GM12878 (cell line): ENCODE data around the gene MMP20. TPM values are rescaled to one million over a fixed set of nuclear protein-coding genes. Genes with fewer than 3 reads are reported as not detected.
A peak's percentile ranks its signal among the peaks of the same experiment; 100 is the strongest.

Experiments used
- ATAC-seq: fragments of 200-7000 bp; cut with Tn5 transposase; 3 replicates; pipeline ENCODE4 v1.9.1; 2020; ENCODE audit warnings: mild to moderate bottlenecking, moderate library complexity
- BruUV-seq: library from RNA; stranded (reverse); fragments of 400-500 nt; replicated peaks from 2 replicates; lab custom pipeline; 2021; lab: Mats Ljungman, UMichigan
- CTCF ChIA-PET: fragments of 300-600 bp; sonication (Branson Sonifier 250); formaldehyde crosslinking; extraction: SDS; loops from one replicate; lab custom pipeline; 2021; ENCODE audit warnings: inconsistent platforms; lab: Yijun Ruan, JAX
- POLR2A ChIA-PET: fragments of 350-600 bp; formaldehyde crosslinking; extraction: SDS; loops from one replicate; lab custom pipeline; 2021; ENCODE audit warnings: inconsistent platforms; lab: Charles Lee
- RAD21 ChIA-PET: fragments of 300-600 bp; sonication (Branson Sonifier 250); formaldehyde crosslinking; loops from one replicate; lab custom pipeline; 2023; ENCODE audit warnings: antibody characterized with exemption; ENCODE audit not compliant: unreplicated experiment; lab: Charles Lee
- SMC1A ChIA-PET: fragments of 300-600 bp; sonication (Branson Sonifier 250); formaldehyde crosslinking; loops from one replicate; lab custom pipeline; 2023; ENCODE audit not compliant: unreplicated experiment, uncharacterized antibody; lab: Charles Lee
- DNase-seq: peaks from one replicate; pipeline ENCODE4 v3.0.0-alpha.2; 2011; ENCODE audit warnings: low read depth, low spot score
- FAIRE-seq: peaks from 3 replicates; lab custom pipeline; 2011; peaks lifted over from hg19 to GRCh38; lab: Jason Lieb, UNC
- H2AFZ ChIP-seq: 2 replicates; pipeline ENCODE4 v1.6.0; 2011; ENCODE audit warnings: low read depth, low read length, control low read depth; ENCODE audit not compliant: control insufficient read depth
- H3K27ac ChIP-seq: 2 replicates; pipeline ENCODE4 v1.5.1; 2011; ENCODE audit warnings: control low read depth; ENCODE audit not compliant: control insufficient read depth, insufficient read depth
- H3K27me3 ChIP-seq, 2 experiments: replicated peaks in 1 of 2; 2 replicates each; pipeline versions ENCODE4 v1.6.0 to v1.6.1; 2011; ENCODE audit warnings: low read length in 1 of 2; ENCODE audit not compliant: control insufficient read depth in 2 of 2, insufficient read depth in 2 of 2
- H3K36me3 ChIP-seq, 2 experiments: 2 replicates each; pipeline ENCODE4 v1.5.1; 2011; ENCODE audit warnings: low read length in 1 of 2; ENCODE audit not compliant: control insufficient read depth in 2 of 2, insufficient read depth in 2 of 2
- H3K4me1 ChIP-seq: 2 replicates; pipeline ENCODE4 v1.6.1; 2011; ENCODE audit warnings: mild to moderate bottlenecking, low read length, moderate library complexity, mixed read lengths; ENCODE audit not compliant: control insufficient read depth, insufficient read depth
- H3K4me2 ChIP-seq: 2 replicates; pipeline ENCODE4 v1.6.0; 2011; ENCODE audit warnings: control low read depth; ENCODE audit not compliant: control insufficient read depth, insufficient read depth
- H3K4me3 ChIP-seq: fragments of 200-600 bp; sonication (generic); 2 replicates; pipeline ENCODE4 v1.5.1; 2016
- H3K79me2 ChIP-seq: 2 replicates; pipeline ENCODE4 v1.6.0; 2011; ENCODE audit warnings: low read length; ENCODE audit not compliant: control insufficient read depth, insufficient read depth
- H3K9ac ChIP-seq: 2 replicates; pipeline ENCODE4 v1.8.0; 2011; ENCODE audit warnings: low read length, control low read depth, mixed read lengths; ENCODE audit not compliant: control insufficient read depth, insufficient read depth
- H3K9me3 ChIP-seq: replicated peaks from 3 replicates; pipeline ENCODE4 v1.5.1; 2011; ENCODE audit warnings: mild to moderate bottlenecking, low read length; ENCODE audit not compliant: control insufficient read depth, insufficient read depth
- H4K20me1 ChIP-seq: 2 replicates; pipeline ENCODE4 v1.6.0; 2011; ENCODE audit not compliant: control insufficient read depth, insufficient read depth
- BMI1 ChIP-seq: fragments of 450-650 bp; IDR thresholded peaks from 2 replicates; pipeline ENCODE4 v1.6.1; 2016; ENCODE audit warnings: mild to moderate bottlenecking, moderate library complexity, borderline replicate concordance
- BRCA1 ChIP-seq: IDR thresholded peaks from 2 replicates; pipeline ENCODE4 v1.6.1; 2011; ENCODE audit warnings: low read depth, low read length, improper control_type of control experiment
- GABPA ChIP-seq: IDR thresholded peaks from 2 replicates; pipeline ENCODE4 v1.6.1; 2014; ENCODE audit warnings: antibody characterized with exemption, low read depth, mild to moderate bottlenecking, inconsistent platforms
- MEF2A ChIP-seq: IDR thresholded peaks from 2 replicates; pipeline ENCODE4 v1.6.1; 2011; ENCODE audit warnings: low read depth, mild to moderate bottlenecking, low read length, moderate library complexity; ENCODE audit not compliant: insufficient read depth
- POLR2A ChIP-seq: IDR thresholded peaks from 2 replicates; pipeline ENCODE4 v1.6.1; 2011; ENCODE audit warnings: low read depth, mild to moderate bottlenecking, low read length
- STAT3 ChIP-seq: IDR thresholded peaks from 2 replicates; pipeline ENCODE4 v1.6.1; 2011; ENCODE audit warnings: low read depth, low read length, improper control_type of control experiment
- TCF3 ChIP-seq: IDR thresholded peaks from 2 replicates; pipeline ENCODE4 v1.6.1; 2012; ENCODE audit warnings: low read depth, mild to moderate bottlenecking, low read length, borderline replicate concordance; ENCODE audit not compliant: insufficient read depth
- WGBS: methylation state at CpG from one replicate; pipeline ENCODE4 v1.1.6; 2016; ENCODE audit warnings: low lambda C conversion rate; ENCODE audit not compliant: insufficient replicate concordance, insufficient coverage; ENCODE audit errors: missing lambda C conversion rate; 5-methylcytosine and 5-hydroxymethylcytosine counted together
- in situ Hi-C: fragments of 300-500 bp; cut with MboI; formaldehyde crosslinking; loops from 9 replicates; pipeline ENCODE4 v1.14.3; 2018; ENCODE audit warnings: mixed read lengths
- intact Hi-C: fragments of 100-400 bp; cut with micrococcal nuclease; formaldehyde crosslinking; loops from one replicate; pipeline ENCODE4 v1.14.2; 2022; ENCODE audit not compliant: unreplicated experiment
- polyA plus RNA-seq, 11 experiments: library from polyadenylated mRNA; depleted of rRNA in 4 of 11; unstranded in 6 of 11; stranded (reverse) in 5 of 11; fragments of >200 nt; fragmentation: Nextera tagmentation in 4 of 11; fragmentation: Illumina TruSeq in 1 of 11; extraction: Ambion mirVana in 4 of 11; extraction: Trizol in 1 of 11; gene quantifications; 1 replicate in 1 of 11; 2 replicates in 10 of 11; pipeline versions ENCODE4 v1.2.1 to v1.2.3, GENCODE V29; 2011 to 2016; ENCODE audit warnings: inconsistent platforms in 2 of 11, missing spikeins in 2 of 11, low read depth in 1 of 11
- total RNA-seq, 4 experiments: library from RNA; depleted of rRNA in 3 of 4; stranded (reverse); fragments of >200 nt in 3 of 4; fragmentation: Illumina TruSeq in 1 of 4; extraction: Trizol in 1 of 4; gene quantifications; 2 replicates each; pipeline versions ENCODE4 v1.2.1 to v1.2.3, GENCODE V29; 2013 to 2021
- TF ChIP-seq, protein P1 (sequence below): fragments of 450-650 bp; formaldehyde crosslinking; IDR thresholded peaks from 2 replicates; pipeline ENCODE4 v1.4.0; 2020; ENCODE audit warnings: mild to moderate bottlenecking, moderate library complexity
- TF ChIP-seq, protein P2 (sequence below): fragments of 450-650 bp; formaldehyde crosslinking; IDR thresholded peaks from 2 replicates; pipeline ENCODE4 v1.5.0; 2022; ENCODE audit warnings: mild to moderate bottlenecking, missing genetic modification characterization
- TF ChIP-seq, protein P3 (sequence below), 3 experiments: IDR thresholded peaks in 2 of 3; conservative IDR thresholded peaks in 1 of 3; 2 replicates each; pipeline ENCODE4 v1.5.1; 2011; ENCODE audit warnings: low read depth in 3 of 3, low read length in 3 of 3, mild to moderate bottlenecking in 3 of 3, control low read depth in 2 of 3, moderate library complexity in 2 of 3, inconsistent platforms in 1 of 3, mixed read lengths in 1 of 3; ENCODE audit not compliant: control insufficient read depth in 2 of 3, insufficient read depth in 1 of 3; ENCODE audit errors: extremely low read depth in 1 of 3
- TF ChIP-seq, protein P4 (sequence below): fragments of 450-650 bp; conservative IDR thresholded peaks from 2 replicates; pipeline ENCODE4 v1.6.1; 2017; ENCODE audit warnings: mild to moderate bottlenecking, moderate library complexity

MMP20 gene
- total and polyA plus RNA-seq, 10 of the 15 experiments (the other 5 are each of a cell fraction or from before 2014, with no cell fraction given) = 0.10 to 0.57 (median 0.19) TPM; not detected in 2

DNA sequence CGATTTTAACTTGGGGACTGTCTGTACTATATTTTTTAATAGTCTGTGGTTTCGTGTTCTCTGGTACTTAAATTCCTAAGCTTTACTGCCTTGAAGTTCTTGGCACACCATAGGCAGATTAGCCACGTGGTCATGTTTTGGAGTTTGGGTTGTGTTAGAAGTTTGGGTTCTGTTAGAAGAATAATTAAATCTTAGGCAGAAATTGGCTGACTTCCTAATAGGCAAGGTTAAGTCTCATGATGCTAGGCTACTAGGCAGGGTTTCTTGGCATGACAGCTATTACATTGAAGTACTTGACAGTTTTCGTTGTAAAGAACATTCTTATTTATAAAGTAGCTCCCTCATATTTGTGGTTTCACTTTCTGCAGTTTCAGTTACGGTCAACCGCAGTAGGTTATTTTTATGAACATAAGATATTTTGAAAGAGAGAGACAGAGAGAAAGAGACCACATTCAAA is 64.5 kb downstream of the MMP20 start:
- peak overlapping the region; percentile 86 for H3K27ac ChIP-seq
- ChIA-PET CTCF (interaction anchor here (0.7 to 4.9 kb wide), 14 partner anchors 10 to 266 kb away, joined by 3 to 58 read pairs (median 4); no protein-coding TSS in a partner anchor), RAD21 (interaction anchor here (0.9 to 3.4 kb wide), 21 partner anchors 11 to 192 kb away, joined by 3 to 63 read pairs (median 8); no protein-coding TSS in a partner anchor), POLR2A (interaction anchor here (0.7 to 3.5 kb wide), 12 partner anchors 11 to 51 kb away, joined by 3 to 41 read pairs (median 4); no protein-coding TSS in a partner anchor), SMC1A (interaction anchor here (0.8 to 18.2 kb wide), 13 partner anchors 11 to 272 kb away, joined by 3 to 399 read pairs (median 8); partner anchors contain the start of gene MMP7)
- no peaks in the 10 kb centered on the region for H4K20me1 ChIP-seq
- peak overlapping the region; percentile 91 for H3K4me2 ChIP-seq
- no peak overlapping the region; the same call in 1 of the 2 replicates for H3K4me3 ChIP-seq
- no peak overlapping the region for H2AFZ ChIP-seq
- intact Hi-C loops = loop anchor here (1.0 to 5.0 kb wide), 5 partner anchors 13 to 243 kb away; partner anchors contain the start of gene BIRC3
- peaks cover 12% of the 10 kb centered on the region for H3K9me3 ChIP-seq
- no peaks in the 10 kb centered on the region for H3K79me2 ChIP-seq
- H3K36me3 ChIP-seq = peaks cover 0 to 1% of the 10 kb centered on the region in 2 experiments; a peak in 1 of 4 replicates
- in situ Hi-C loops = no loop called here
- FAIRE-seq = peak; percentile 74
- H3K9ac ChIP-seq = no peak overlapping the region
- DNase-seq = peak; percentile 84
- no peaks in the 10 kb centered on the region for H3K27me3 ChIP-seq
- ATAC-seq = peak; percentile 85
- peaks cover 56% of the 10 kb centered on the region for H3K4me1 ChIP-seq
- BruUV-seq = no TSS peak
- 2% methylated on average over 6 of the region's 6 CpGs for WGBS
- TF ChIP-seq, protein P1, sequence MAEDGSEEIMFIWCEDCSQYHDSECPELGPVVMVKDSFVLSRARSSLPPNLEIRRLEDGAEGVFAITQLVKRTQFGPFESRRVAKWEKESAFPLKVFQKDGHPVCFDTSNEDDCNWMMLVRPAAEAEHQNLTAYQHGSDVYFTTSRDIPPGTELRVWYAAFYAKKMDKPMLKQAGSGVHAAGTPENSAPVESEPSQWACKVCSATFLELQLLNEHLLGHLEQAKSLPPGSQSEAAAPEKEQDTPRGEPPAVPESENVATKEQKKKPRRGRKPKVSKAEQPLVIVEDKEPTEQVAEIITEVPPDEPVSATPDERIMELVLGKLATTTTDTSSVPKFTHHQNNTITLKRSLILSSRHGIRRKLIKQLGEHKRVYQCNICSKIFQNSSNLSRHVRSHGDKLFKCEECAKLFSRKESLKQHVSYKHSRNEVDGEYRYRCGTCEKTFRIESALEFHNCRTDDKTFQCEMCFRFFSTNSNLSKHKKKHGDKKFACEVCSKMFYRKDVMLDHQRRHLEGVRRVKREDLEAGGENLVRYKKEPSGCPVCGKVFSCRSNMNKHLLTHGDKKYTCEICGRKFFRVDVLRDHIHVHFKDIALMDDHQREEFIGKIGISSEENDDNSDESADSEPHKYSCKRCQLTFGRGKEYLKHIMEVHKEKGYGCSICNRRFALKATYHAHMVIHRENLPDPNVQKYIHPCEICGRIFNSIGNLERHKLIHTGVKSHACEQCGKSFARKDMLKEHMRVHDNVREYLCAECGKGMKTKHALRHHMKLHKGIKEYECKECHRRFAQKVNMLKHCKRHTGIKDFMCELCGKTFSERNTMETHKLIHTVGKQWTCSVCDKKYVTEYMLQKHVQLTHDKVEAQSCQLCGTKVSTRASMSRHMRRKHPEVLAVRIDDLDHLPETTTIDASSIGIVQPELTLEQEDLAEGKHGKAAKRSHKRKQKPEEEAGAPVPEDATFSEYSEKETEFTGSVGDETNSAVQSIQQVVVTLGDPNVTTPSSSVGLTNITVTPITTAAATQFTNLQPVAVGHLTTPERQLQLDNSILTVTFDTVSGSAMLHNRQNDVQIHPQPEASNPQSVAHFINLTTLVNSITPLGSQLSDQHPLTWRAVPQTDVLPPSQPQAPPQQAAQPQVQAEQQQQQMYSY (CRISPR knock-in tag) = no peak
- no peak; the same call in 1 of the 2 replicates for TF ChIP-seq BMI1
- TF ChIP-seq, protein P2, sequence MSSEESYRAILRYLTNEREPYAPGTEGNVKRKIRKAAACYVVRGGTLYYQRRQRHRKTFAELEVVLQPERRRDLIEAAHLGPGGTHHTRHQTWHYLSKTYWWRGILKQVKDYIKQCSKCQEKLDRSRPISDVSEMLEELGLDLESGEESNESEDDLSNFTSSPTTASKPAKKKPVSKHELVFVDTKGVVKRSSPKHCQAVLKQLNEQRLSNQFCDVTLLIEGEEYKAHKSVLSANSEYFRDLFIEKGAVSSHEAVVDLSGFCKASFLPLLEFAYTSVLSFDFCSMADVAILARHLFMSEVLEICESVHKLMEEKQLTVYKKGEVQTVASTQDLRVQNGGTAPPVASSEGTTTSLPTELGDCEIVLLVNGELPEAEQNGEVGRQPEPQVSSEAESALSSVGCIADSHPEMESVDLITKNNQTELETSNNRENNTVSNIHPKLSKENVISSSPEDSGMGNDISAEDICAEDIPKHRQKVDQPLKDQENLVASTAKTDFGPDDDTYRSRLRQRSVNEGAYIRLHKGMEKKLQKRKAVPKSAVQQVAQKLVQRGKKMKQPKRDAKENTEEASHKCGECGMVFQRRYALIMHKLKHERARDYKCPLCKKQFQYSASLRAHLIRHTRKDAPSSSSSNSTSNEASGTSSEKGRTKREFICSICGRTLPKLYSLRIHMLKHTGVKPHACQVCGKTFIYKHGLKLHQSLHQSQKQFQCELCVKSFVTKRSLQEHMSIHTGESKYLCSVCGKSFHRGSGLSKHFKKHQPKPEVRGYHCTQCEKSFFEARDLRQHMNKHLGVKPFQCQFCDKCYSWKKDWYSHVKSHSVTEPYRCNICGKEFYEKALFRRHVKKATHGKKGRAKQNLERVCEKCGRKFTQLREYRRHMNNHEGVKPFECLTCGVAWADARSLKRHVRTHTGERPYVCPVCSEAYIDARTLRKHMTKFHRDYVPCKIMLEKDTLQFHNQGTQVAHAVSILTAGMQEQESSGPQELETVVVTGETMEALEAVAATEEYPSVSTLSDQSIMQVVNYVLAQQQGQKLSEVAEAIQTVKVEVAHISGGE (CRISPR knock-in tag) = no peak
- TF ChIP-seq, protein P3, sequence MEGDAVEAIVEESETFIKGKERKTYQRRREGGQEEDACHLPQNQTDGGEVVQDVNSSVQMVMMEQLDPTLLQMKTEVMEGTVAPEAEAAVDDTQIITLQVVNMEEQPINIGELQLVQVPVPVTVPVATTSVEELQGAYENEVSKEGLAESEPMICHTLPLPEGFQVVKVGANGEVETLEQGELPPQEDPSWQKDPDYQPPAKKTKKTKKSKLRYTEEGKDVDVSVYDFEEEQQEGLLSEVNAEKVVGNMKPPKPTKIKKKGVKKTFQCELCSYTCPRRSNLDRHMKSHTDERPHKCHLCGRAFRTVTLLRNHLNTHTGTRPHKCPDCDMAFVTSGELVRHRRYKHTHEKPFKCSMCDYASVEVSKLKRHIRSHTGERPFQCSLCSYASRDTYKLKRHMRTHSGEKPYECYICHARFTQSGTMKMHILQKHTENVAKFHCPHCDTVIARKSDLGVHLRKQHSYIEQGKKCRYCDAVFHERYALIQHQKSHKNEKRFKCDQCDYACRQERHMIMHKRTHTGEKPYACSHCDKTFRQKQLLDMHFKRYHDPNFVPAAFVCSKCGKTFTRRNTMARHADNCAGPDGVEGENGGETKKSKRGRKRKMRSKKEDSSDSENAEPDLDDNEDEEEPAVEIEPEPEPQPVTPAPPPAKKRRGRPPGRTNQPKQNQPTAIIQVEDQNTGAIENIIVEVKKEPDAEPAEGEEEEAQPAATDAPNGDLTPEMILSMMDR (IDR thresholded peaks at IDR 0.05 in 2 of 3, conservative IDR thresholded peaks at IDR 0.05 in 1 of 3; ENCODE audit: control insufficient read depth in 2 of 3, extremely low read depth in 1 of 3, insufficient read depth in 1 of 3, low read depth in 3 of 3, low read length in 3 of 3) = no peak
- TF ChIP-seq STAT3 = 0 out of 2 replicates have a peak, but pooled peaks have one; percentile 89
- TF ChIP-seq GABPA = peak; percentile 50
- TF ChIP-seq TCF3 = no peak
- TF ChIP-seq BRCA1 = no peak
- TF ChIP-seq MEF2A = peak; percentile 99
- TF ChIP-seq POLR2A = no peak
- TF ChIP-seq, protein P4, sequence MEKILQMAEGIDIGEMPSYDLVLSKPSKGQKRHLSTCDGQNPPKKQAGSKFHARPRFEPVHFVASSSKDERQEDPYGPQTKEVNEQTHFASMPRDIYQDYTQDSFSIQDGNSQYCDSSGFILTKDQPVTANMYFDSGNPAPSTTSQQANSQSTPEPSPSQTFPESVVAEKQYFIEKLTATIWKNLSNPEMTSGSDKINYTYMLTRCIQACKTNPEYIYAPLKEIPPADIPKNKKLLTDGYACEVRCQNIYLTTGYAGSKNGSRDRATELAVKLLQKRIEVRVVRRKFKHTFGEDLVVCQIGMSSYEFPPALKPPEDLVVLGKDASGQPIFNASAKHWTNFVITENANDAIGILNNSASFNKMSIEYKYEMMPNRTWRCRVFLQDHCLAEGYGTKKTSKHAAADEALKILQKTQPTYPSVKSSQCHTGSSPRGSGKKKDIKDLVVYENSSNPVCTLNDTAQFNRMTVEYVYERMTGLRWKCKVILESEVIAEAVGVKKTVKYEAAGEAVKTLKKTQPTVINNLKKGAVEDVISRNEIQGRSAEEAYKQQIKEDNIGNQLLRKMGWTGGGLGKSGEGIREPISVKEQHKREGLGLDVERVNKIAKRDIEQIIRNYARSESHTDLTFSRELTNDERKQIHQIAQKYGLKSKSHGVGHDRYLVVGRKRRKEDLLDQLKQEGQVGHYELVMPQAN = no peak
